RPMI7951 (cell line): ENCODE measurements around the gene FLT4. TPM values are rescaled to one million over a fixed set of nuclear protein-coding genes. Genes with fewer than 3 reads are reported as not detected.

Source experiments
- DNase-seq: peaks from one replicate; pipeline ENCODE4 v3.0.0-alpha.2; 2012; ENCODE audit warnings: low read depth
- total RNA-seq: library from RNA; depleted of rRNA; stranded (reverse); fragments of >200 nt; shearing (Covaris generic); gene quantifications from 2 replicates; pipeline ENCODE4 v1.2.3, GENCODE V29; 2014

Gene FLT4
- total RNA-seq, 1 experiment from 2014 or later = not detected

- no peak for DNase-seq
These were observed 6.1 kb downstream of the FLT4 start for GRCh38 chr5:180643191-180643851.

DNA sequence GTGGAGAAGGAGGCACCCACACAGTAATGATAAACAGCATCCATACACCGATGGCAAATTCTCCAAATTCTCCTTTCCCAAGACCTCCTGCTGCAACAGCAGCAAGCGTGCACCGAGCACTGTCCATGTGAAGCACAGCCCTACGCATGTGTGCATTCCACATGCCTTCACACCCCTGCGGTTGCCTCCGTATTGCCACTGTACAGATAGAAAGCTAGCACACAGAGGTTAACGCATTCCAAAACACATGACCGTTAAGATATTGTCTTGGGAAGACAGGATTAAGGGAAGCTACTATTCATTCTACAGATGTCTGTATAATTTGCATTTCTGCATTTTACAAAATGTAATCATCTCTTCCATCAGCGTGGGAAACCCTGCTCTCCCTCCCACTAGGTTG lies 6.6 kb downstream of the FLT4 start:
- no peak for DNase-seq

- no peak for DNase-seq
These were observed 7.1 kb downstream of the FLT4 start for GRCh38 chr5:180642181-180642775.

DNA sequence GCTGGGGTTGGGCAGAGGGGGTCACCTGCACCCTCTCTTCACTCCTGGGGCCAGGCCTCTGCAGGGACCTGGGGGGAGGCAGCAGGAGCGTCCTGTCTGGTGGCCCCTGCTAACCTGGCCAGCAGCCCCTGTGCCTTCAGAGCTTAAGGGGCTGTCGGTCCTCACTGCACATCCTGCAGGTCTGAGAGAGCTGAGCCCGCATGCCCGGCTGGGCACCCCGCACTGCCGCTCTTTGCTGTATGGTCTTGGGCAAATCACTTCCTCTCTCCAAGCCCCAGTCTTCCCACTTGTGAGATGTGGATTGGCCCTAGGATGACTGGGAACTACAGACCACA lies 7.9 kb downstream of the FLT4 start:
- DNase-seq = no peak

- DNase-seq = no peak
These were observed 8.4 kb downstream of the FLT4 start for GRCh38 chr5:180640861-180641565.

DNA sequence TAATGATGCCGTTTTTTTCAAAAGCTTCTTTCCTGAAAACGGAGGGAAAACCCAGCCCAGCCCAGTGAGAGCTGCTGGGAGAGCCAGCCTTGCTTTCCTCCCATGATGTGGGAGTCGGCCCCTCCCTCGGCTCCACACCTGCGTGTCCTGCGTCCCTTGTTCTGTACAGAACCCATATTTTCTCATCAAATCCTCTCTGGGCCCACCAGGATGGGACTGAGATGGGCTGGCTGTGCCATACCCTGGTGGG lies 8.9 kb downstream of the FLT4 start:
- no peak for DNase-seq

GRCh38 chr5:180639741-180640610 lies 9.4 kb downstream of the FLT4 start:
- no peak for DNase-seq

DNA sequence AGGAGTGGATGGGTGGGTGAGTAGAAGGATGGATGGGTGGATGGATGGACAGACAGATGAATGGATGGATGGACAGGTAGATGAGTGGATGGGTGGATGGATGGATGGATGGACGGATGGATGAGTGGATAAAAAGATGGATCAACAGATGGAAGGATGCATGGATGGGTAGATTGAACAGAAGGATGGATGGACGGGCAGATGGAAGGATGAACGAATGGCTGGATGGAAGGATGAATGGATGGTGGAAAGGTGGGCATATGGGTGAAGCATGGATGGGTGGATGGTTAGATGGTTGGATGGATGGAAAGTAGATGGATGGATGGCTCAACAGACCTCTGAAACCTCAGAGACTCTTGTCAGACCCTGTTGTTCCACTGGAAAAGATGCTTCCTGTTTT lies 10.1 kb downstream of the FLT4 start:
- no peak for DNase-seq

- DNase-seq = no peak
These were observed 11.3 kb downstream of the FLT4 start for GRCh38 chr5:180637962-180638680.

DNA sequence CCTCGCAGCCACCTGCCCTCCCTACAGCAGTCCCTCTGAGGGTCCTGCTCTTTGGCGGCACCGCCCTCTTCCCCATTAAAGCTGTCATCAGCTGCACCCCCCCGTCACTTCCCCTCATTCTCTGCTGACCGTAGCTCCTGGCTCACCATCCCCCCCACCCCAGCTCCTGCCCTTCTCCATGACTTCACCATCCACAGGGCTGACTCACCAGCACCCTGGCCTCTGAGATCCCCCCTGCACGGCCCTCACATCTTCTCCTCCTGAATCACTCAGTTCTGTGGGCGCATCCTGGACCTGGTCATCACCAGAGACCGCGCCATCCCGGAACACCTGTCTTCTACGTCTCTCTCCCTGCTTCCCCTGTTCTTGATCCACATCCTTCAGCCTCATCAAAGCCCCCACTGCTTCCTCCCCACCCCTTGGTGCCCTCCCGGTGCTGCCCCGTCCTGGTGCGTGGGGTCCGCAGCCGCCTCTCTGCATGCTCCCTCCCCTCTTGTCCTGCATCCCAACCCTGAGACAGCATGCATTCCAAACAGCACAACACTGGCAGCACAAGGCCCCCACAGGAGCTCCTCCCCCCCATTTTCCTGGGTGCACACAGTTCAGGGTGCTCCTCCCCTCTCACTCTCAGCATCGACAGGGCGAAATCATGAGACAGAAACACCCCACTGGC lies 12.9 kb downstream of the FLT4 start:
- no peak for DNase-seq

- no peak for DNase-seq
These were observed 13.4 kb downstream of the FLT4 start for GRCh38 chr5:180636016-180636402.

DNA sequence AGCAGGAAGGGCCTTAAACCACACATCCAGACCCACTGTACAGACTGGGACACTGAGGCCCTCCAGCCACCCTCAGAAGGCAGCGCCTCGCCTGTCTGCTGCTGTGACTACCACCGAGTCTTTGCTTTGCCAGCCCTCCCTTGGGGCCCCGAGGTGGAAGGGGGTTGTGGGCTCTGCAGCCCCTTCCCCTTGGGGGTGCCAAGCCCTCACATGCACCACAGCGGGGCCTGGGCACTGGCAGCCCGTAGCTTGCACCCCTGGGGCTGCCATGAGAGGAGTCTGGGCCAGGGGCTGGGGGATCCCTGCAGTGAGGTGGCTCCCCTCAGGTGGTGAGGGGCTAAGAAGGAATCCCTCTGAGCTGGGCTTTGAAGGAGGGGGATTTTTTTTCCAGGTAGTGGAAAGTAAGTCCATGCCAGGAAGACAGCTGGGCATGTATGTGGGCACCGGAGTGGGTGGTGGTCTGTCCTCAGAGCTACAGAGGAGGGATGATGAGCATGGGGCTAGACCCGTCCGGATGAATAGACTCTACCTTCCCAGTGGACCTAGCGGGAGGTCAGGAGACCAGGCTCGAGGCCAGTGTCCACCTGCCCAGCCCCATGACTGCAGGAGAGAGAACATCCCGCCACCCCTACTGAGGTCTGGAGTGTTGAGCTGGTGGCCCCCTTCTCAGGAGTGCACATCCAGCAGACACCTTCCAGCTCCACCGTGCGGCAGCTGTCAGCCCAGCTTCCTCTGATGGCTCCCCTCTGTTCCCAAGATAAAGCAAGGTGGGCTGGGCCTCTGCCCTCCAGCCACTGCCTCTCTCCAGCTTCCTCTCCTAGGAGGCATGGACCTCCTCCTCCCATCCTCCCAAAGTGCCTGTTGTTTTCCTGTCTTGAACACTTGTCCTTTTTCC lies 15.9 kb downstream of the FLT4 start:
- DNase-seq = no peak

DNA sequence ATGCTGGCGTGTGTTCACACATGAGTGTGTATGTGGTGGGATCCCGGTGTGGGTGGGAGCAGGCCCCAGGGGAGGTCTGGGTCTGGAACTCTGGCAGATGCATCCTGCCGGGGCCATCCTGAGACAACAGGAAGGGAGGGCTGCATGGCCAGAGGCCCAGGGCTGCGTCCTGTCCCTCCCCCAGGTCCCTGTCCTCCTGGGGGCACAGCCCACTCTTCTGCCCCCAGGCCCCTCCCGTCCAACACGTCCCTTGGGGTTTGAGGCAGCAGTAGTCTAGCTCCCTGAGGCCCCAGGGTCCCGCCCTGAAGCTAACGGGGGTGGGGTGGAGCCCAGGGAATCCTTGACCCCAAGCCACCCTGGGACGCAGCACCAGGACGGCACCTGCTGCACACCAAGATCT lies 16.6 kb downstream of the FLT4 start:
- no peak for DNase-seq

DNA sequence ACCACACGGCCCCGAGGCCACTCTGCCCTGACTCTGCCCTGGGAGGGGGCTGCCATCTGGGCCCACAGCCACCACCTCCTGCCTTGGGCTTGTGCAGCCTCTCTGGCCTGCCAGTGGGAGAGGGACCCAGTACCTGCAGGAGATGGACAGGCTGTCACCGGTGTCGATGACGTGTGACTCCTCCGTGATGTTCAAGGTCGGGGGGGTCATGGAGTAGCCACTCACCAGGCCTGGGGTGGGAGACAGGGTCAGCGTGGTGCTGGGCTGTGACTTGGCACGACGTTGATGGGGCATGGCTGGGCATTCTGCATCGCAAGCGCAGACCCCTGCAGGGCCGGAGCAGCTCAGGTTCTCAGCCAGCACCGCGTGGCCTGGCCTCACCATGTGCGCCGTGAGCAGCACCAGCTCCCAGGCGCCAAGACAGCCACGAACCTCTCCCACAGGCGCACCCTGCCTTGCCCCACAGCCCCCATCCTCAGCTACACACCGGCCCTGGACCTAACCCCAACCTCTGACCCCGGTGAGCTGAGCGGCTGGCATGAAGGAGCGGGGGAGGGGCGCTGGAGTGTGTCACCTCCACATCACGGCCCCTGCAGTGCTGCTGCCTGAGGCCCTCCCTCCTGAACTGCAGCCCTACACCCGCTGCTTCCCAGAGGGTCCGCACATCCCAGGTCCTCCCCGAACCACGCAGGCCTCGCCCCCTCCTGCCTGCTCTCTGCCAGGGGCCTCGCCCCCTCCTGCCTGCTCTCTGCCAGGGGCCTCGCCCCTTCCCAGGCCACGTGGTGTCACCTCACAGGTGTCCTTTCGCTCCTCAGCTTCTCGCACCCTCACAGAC lies 17.6 kb downstream of the FLT4 start:
- DNase-seq = no peak

DNA sequence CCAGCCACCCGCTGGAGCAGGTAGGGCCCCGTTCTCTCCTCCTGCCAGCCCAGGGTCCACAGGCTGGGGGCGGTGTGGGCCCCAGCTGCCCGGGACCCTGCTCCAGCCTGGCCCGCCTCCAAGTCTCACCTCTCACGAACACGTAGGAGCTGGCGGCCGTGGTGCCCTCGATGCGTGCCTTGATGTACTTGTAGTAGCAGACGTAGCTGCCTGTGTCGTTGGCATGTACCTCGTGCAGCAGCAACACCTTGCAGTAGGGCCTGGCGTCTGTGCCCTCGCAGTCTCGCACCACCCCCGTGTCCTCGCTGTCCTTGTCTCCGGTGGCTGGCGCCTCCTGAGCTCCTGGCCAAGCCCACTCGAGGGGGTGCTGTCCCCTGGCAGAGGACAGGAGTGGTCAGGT lies 19.0 kb downstream of the FLT4 start:
- DNase-seq = no peak

- DNase-seq = no peak
These were observed 19.5 kb downstream of the FLT4 start for GRCh38 chr5:180629831-180630382.

DNA sequence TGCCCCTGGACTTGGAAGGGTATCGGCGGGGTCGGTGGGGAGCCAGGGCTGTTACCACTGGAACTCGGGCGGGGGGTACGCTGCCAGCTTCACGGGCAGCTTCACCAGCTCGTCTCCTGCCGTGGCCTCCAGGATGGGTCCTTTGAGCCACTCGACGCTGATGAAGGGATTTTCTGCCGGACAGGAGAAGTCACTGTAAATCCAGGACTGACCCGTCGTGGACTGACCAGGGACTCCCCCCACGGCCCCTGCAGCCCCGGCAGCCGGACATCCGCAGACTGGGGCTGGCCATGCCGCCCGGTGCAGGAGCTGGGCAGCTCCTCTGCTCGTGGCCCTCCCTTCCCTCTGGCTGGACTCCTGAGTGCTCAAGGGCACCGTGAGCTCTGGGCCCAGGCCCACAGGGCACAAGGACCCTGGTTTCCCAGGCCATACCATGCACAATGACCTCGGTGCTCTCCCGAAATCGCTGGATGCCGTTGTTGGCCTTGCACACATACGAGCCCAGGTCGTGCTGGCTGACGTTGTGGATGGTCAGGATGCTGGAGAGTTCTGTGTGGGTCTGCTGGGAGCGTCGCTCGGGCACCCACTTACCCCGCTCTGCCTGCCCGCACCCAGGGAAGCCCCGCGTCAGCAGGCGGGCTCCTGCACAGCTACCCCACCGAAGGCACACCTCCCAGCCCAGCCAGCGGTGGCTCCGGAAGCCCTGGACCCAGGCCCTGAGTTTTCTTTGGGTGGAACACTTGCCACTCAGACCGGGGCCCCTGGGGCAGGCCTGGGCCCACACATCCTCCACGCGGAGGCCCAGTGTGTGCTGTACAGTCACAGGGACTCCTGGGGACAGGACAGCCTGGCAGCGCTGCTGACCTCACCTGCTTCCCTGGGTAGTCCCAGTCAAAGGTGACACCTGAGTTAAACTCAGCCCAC lies 20.3 kb downstream of the FLT4 start:
- no peak for DNase-seq

DNA sequence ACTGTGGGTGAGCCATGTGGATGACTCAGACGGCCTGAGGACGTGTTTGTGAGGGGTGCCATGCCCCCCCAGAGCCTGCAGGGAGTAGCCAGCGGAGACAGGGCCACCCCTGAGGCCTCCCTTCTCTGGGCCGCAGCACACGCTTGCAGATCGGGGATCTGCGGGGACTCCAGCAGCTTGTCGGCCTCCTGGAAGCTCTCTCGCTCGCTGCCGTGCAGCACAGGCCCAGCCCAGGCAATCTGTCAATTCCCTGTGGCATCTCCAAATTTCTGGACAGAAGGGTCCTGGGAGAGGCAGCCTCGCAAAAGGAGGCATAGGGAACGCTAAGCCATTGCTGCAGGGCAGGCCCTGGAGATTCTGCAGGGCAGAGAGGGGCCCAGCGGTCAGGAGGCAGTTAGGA lies 21.2 kb downstream of the FLT4 start:
- no peak for DNase-seq
